ENCODE results near the gene PRKRIP1. TPM values are rescaled to one million over a fixed set of nuclear protein-coding genes. Genes with fewer than 3 reads are reported as not detected.
"Not testable (repeated sequence)": the region's sequence is repeated elsewhere in the genome, so short reads cannot be mapped to it uniquely, and the experiment has no call there.

PRKRIP1 gene
- polyA plus RNA-seq, 4 donors, result 28.0 to 46.0 (median 33.4) TPM

DNA sequence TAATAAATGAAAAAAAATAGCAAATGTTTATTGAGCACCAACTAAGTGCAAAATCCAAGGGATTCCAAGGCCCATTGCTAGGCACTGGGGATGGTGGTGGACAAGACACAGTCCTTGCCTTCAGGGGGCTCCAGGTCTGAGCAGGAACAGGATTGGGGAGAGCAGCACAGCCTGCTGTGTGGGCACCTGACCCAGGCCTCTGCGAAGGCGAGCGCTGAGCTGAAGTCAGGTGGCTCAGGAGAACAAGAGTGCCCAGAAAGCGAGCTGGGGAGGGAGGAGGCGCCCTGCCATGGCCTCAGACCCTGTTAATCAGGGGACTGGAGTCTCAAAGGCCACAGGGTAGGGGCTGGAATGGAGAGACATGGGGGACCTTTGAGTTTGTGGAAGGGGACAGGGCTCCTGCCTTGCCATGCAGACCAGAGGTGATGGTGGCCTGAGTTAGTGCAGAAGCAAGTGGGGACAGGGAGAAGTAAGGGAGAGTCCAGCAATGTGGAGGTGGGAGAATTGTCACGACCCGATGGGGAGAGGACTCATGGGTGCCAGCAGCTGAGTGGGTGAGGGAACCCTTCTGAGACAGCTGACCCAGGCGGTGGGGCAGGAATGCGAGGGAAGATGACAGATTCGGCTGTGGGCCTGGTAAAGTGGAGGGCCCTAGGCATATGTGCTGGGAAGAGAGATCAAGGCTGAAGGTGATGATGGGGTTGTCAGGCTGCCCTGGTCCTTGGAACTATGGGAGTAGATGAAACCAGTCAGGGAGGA lies 33.2 kb downstream of the PRKRIP1 start:
- no peak for DNase-seq (ENCODE audit: low read depth in 4 of 4, low spot score in 3 of 4)

- DNase-seq (ENCODE audit: low read depth in 4 of 4, low spot score in 3 of 4), result no peak
Observed at GRCh38 chr7:102431617-102432298, 35.6 kb downstream of the PRKRIP1 start.

- no peak for DNase-seq (ENCODE audit: low read depth in 4 of 4, low spot score in 3 of 4)
Observed at GRCh38 chr7:102432442-102433218, 36.5 kb downstream of the PRKRIP1 start.

DNA sequence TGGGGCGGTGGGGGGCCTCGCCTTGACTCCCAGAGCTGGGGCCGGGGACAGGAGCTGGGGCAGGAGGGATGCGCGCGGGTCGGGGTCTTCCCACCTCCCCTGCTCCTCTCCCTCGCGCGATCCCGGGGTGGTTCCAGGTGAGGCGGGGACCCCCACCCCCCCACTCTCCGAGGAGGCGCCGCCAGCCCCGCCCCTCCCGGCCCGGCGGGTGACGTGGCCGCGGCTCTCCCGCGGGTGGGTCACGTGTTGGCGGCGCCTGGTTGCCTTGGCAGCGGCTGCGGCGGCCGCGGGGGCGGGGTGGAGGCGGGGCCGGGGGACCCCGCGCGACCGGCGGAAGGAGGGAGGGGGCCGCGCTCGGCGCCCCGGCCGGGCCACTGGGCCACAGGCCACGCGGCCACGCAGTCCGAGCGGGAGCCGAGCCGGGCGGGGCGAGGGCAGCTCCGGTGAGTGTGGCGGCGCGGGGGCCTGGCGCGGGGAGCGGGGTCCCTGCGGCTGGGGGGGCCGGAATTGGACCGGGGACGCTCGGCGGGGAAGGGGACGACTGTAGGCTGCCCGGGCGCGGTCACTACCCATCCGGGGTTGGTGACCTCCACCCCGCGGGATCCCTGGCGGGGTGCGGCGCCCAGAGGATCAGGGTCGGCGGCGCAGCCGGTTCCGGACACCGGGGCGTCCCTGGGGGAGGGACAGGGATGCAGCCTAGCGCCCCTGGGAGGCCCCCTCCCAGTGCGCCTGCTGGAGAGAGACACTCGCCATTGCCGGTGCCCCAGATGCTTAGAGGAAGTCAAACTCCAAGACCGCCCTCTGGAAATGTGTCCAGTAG lies 37.3 kb downstream of the PRKRIP1 start, which contains the start of gene ORAI2:
Gene ORAI2, plus strand, starts transcription at position 357 of the 820 bp plus-strand sequence. CDS start 5,382 bp downstream, outside the sequence.
- DNase-seq (ENCODE audit: low read depth in 4 of 4, low spot score in 3 of 4), result peak in 1 of 4 donors; percentile 59

DNA sequence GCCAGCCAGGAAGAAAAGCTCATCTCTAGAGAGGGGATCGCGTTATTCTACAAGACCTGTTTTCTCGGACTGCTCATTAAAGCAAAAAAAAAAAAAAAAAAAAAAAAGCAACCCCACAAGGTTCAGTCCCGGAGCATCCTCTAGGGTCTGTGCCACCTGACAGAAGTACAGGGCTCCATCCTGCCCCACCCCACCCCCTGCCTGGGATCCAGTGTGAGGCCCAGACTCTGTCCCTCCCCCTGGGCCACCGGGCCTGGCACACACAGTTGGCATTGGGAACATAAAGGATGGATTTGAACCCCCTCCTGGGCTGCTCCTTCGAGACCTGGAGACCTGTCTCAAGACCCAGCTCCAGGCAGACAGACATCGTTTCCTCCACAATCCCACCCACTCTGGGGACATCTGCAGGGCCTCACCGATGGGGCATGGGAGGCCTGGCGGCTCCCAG lies 37.9 kb downstream of the PRKRIP1 start:
- DNase-seq (ENCODE audit: low read depth in 4 of 4, low spot score in 3 of 4), result no peak

DNA sequence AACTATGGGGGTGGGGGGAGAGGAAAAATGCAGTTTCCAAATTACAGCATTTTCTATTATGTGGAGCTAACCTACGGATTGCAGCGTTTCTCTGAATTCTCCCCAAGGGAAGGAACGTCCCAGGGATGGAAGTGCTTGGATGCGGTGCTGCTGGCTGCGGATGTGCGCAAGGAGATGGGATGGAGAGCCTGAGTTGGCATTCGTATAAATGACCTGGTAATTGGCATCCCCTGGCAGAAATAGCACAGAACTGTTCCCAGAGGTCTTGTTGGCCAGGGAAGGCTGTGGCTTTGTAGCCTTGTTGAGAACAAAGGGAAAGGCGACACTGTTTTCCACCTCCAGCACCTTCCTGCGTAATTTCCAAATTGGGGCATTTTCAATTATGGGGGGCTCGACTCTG lies 40.0 kb downstream of the PRKRIP1 start:
- no peak for DNase-seq (ENCODE audit: low read depth in 4 of 4, low spot score in 3 of 4)

DNA sequence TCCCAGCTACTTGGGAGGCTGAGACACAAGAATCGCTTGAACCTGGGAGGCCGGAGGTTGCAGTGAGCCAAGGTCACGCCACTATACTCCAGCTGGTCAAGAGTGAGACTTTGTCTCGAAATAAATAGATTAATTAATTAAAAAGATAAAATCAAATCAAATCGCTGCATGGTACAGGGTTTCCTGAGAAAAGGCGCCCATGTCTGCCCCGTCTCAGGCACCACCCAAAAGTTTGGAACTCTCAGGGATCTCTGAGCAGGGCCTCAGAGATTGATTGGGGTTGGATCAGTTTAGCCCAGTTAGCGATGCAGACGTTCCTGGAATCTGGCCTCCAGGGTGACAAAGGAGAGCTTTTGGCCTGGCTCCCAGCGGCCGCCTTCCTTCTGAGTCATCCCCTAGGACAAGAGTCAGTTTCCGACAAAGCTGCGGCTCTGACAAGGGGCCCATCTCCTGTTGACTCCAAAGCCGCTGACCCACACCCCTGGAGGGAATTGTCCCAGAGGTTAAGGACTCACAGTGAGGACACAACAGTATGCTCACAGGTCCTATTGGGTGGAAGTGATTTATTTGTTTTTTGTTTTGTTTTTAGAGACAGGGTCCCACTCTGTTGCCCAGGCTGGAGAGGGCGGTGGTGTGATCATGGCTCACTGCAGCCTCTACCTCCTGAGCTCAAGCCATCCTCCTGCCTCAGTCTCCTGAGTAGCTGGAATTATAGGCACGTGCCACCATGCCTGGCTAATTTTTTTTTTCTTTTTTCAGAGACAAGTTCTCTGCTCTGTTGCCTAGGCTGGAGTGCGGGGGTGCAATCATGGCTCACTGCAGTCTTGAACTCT lies 44.0 kb downstream of the PRKRIP1 start:
- DNase-seq (ENCODE audit: low read depth in 4 of 4, low spot score in 3 of 4), result no peak

DNA sequence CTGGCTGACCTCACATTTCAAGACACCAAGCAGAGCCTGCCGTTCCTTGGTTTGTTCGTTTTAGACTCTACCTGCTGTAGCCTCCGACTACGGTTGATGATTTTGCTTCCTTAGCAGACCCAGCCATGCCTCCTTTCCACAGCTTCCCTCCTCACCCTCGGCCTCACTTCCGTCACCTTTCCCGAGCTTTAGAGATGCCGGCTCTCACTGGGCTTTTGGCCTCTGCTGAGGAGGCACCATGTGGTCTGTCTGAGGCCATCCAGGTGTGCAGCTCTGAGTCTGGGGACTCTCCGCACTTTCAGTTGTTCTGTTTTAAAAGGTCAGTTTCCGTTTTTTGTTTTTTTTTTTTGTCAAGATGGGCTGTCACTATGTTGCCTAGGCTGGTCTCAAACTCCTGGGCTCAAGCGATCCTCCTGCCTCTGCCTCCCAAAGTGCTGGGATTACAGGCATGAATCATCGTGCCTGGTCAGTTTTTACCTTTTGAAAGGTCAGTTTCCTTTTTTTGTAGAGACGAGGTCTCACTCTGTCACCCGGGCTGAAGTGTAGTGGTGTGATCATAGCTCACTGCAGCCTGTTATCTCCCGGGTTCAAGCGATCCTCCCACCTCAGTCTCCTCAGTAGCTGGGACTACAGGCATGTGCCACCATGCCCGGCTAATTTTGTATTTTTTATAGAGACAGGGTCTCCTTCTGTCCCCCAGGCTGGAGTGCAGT lies 49.0 kb downstream of the PRKRIP1 start:
- no peak for DNase-seq (ENCODE audit: low read depth in 4 of 4, low spot score in 3 of 4)

DNA sequence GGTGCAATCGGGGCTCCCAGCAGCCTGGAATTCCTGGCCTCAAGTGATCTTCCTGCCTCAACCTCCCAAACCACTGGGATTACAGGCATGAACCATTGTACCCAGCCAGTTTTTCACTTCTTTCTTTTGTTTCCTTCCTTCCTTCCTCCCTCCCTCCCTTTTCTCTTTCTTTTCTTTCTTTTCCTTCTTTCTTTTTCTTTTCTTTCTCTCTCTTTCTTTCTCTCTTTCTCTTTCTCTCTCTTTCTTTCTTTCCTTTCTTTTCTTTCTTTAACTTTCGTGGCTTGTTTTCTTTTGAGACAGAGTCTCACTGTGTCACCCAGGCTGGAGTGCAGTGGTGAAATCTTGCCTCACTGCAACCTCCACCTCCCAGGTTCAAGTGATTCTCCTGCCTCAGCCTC lies 49.5 kb downstream of the PRKRIP1 start:
- no peak for DNase-seq (ENCODE audit: low read depth in 4 of 4, low spot score in 3 of 4)

- no peak for DNase-seq (ENCODE audit: low read depth in 4 of 4, low spot score in 3 of 4)
Observed at GRCh38 chr7:102446387-102447156, 50.4 kb downstream of the PRKRIP1 start.

DNA sequence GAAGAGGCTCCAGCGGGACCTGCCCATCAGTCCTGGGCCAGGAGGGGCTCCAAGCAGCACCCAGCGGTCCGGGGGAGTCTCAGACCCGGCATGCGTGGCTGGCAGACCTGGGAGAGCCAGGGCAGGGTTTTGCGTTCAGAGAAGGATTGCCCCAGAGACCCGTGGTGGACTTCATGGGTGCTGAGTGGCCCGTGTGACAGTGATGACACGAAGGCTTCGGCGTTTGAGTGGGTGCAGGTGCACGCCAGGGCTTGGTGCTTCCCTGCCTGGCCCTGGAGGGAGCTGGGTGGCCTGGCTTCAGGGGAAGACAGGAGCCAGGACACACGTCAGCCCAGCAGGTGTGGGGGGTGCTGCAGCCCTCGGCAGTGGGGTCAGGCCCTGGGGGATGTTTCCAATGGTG lies 51.1 kb downstream of the PRKRIP1 start:
- DNase-seq (ENCODE audit: low read depth in 4 of 4, low spot score in 3 of 4), result no peak

DNA sequence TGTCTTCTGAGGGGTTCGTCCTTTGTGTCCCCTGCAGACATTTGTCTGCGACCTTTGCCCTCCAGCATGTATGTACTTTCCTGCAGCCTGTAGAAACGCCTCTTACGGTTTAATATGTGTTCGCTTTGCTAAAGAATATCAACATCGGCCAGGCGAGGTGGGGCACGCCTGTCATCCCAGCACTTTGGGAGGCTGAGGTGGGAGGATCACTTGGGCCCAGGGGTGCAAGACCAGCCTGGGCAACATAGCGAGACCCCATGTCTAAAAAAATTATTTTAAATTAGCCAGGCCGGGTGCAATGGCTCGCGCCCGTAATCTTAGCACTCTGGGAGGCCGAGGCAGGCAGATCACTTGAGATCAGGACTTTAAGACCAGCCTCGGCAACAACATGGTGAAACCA lies 53.0 kb downstream of the PRKRIP1 start:
- DNase-seq (ENCODE audit: low read depth in 4 of 4, low spot score in 3 of 4), result no peak

- no peak for DNase-seq (ENCODE audit: low read depth in 4 of 4, low spot score in 3 of 4)
Observed at GRCh38 chr7:102450242-102450641, 54.1 kb downstream of the PRKRIP1 start.

- DNase-seq (ENCODE audit: low read depth in 4 of 4, low spot score in 3 of 4), result no peak
Observed at GRCh38 chr7:102451371-102452054, 55.4 kb downstream of the PRKRIP1 start.

DNA sequence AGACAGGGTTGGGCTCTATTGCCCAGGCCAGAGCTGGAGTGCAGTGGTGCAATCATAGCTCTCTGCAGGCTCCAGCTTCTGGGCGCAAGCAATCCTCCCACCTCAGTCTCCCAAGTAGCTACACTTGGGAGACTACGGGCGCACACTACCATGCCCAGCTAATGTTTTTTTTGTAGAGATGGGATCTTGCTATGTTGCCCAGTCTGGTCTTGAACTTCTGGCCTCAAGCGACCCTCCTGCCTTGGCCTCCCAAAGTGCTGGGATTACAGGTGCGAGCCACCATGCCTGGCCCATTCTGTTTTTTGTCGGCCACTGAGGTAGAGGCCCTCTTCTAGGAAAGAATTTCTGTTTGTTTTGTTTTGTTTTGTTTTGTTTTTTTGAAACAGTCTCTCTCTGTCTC lies 56.3 kb downstream of the PRKRIP1 start:
- DNase-seq (ENCODE audit: low read depth in 4 of 4, low spot score in 3 of 4), result no peak

- no peak for DNase-seq (ENCODE audit: low read depth in 4 of 4, low spot score in 3 of 4)
Observed at GRCh38 chr7:102453319-102453718, 57.2 kb downstream of the PRKRIP1 start.

- DNase-seq (ENCODE audit: low read depth in 4 of 4, low spot score in 3 of 4), result no peak
Observed at GRCh38 chr7:102454468-102454867, 58.3 kb downstream of the PRKRIP1 start.

- DNase-seq (ENCODE audit: low read depth in 4 of 4, low spot score in 3 of 4), result not testable (repeated sequence)
Observed at GRCh38 chr7:102454932-102455331, 58.8 kb downstream of the PRKRIP1 start.

All from left renal pelvis (tissue), 4 donors.